ENCODE results near the gene SPATA16.
A peak's percentile ranks its signal among the peaks of the same experiment; 100 is the strongest.
"Not testable (repeated sequence)": the region's sequence is repeated elsewhere in the genome, so short reads cannot be mapped to it uniquely, and the experiment has no call there.

Gene SPATA16

GRCh38 chr3:173003956-173004355 lies 137.1 kb downstream of the SPATA16 start:
- DNase-seq (ENCODE audit: low spot score) = no peak

GRCh38 chr3:173003471-173003870 lies 137.6 kb downstream of the SPATA16 start:
- DNase-seq (ENCODE audit: low spot score) = no peak

GRCh38 chr3:173001622-173002021 lies 139.4 kb downstream of the SPATA16 start:
- DNase-seq (ENCODE audit: low spot score) = no peak

GRCh38 chr3:173000553-173000952 lies 140.5 kb downstream of the SPATA16 start:
- no peak for DNase-seq (ENCODE audit: low spot score)

- DNase-seq (ENCODE audit: low spot score) = no peak
Observed at GRCh38 chr3:172993412-172993811, 147.6 kb downstream of the SPATA16 start.

- no peak for DNase-seq (ENCODE audit: low spot score)
Observed at GRCh38 chr3:172991424-172991996, 149.5 kb downstream of the SPATA16 start.

- DNase-seq (ENCODE audit: low spot score) = no peak
Observed at GRCh38 chr3:172989373-172989772, 151.7 kb downstream of the SPATA16 start.

GRCh38 chr3:172987273-172987672 lies 153.8 kb downstream of the SPATA16 start:
- peak; percentile 15 for DNase-seq (ENCODE audit: low spot score)

- DNase-seq (ENCODE audit: low spot score) = no peak
Observed at GRCh38 chr3:172984914-172985313, 156.1 kb downstream of the SPATA16 start.

DNA sequence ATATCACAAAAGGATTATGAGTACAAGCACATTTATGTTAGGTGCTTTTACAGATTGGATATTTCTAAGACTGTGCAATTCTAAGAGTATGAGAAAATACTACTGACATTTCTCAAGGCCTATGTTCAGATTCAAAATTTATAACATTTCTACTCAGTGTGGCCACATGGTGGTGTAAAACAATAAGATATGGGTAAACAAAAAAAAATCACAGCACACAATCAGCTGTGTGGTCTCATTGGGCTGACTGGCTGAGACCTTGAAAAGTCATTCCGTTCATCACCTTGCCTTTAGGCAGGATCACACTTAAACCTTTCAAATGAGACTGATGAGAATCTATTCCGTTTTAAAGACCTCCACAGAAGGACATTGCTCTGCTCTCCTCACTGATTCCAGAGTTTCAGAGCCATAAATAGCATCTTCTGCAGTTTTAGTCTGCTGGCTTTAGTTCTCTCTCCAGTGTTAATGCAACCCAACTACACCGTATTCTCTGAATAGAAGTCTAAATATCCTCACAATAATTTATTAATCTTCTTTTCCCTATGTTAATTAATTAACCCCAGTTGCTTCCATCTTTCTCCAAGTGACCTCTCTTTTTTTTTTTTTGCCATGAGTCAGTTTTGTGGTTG lies 158.2 kb downstream of the SPATA16 start:
- no peak for DNase-seq (ENCODE audit: low spot score)

DNA sequence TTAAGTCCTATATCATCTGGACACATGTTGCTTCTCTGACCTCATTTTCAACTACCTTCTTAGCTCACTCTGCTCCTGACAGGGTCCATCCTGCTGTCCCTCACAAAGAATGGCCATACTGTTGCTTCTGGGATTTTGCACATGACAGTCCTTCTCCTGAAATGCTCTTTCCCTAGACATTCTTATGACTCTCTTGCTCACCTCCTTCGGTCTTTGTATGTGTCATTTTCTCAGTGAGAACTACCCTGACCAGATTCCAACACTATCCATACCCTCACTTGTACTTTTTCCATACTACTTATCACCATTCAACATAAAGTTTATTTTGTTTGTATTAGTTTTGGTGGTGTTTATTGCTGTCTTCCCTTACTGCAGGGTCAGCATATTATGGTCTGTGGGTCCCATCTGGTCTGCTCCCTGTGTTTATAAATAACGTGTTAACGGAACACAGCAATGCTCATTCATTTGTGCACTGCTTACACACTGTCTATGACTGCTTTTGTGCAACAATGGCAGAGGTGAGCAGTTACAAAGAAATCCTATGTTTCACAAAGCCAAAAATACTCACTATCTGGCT lies 159.5 kb downstream of the SPATA16 start:
- no peak for DNase-seq (ENCODE audit: low spot score)

DNA sequence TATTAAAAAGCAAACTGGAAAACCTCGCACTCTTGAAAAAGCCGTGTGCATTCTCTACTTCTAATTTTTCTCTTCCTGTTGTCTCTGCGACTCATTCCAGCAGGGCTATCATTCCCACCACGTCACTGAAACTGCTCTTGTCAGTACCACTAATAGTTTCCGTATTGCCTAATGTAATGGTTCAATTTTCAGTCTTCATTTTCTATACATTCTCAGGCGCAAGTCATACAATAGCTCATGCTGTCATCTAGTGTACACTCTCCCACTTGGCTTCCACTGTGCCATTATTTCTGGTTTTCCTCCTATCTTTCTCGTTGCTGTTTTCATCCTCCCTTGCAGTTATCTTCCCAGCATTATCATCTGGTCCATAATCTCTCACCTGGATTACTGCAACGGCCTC lies 160.2 kb downstream of the SPATA16 start:
- DNase-seq (ENCODE audit: low spot score) = no peak

DNA sequence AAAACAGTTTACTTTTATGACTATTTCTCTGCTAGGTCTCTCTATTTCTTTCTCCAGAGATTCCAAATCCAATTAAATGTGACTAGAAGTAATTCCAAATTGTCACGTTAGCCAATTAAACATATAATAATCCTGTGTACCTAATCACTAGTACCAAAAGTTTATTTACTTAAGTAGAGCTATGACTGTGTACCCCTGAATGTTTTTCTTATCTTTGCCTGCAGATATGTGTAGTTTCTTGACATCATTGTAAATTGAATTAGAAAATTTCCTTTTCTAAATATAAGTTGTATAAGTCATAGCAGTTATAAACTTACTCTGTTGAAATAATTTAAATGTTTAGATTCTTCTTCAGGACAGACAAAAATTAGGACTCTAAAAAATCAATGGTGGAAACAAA lies 163.3 kb downstream of the SPATA16 start:
- DNase-seq (ENCODE audit: low spot score) = no peak

DNA sequence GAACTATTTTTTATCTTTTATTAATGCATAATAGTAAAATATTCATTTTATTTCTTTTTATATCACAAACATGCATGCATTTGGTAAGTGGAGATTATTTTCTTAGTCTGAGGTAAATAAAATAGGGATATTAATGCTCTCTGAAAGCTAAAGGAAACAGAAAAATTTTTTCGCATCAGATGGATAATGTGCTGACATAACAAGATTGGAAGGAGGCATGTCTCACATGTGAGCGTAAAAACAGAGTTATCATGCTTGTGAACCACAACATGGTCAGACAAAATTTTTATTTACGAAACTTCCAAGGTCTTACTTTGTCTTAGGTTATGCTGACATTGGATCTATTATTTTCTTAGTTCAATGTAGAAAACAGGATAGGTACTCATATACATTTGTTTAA lies 166.1 kb downstream of the SPATA16 start:
- DNase-seq (ENCODE audit: low spot score) = no peak

DNA sequence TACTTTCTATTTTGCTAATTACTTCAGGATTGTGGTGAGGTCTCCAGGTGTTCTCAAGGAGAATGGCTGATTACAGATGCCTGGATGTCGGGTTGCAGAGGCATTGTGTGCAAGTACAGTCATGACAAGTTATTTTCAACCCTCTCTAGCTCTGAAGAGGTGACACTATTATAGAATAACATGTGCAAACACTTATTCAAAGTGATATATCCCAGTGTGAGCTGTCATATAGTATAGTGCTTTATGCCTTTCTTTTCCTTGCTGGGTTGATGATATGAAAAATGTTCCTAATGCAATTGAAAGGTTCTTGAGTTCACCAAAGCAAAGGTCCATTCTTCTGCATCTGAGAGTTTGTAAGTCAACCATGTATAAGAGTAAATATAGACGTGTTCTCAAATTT lies 167.2 kb downstream of the SPATA16 start:
- DNase-seq (ENCODE audit: low spot score) = no peak

DNA sequence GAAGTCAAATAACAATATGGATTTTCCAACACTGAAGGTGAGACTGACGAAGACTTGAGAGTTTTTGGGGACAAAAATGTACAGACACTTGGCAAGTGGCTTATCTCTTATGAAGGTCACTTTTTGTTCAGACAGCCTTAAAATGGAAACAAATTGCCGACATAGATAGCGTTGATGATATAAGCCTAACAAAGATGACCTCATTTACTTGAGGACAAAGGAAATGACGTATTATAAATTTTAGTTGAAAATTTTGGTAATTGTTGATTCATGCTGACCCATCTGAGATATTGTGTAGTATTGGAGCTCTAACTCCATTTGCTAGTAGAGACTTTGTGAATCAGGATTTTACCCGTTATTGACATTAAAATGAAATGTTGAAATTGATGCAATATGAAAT lies 168.3 kb downstream of the SPATA16 start:
- DNase-seq (ENCODE audit: low spot score) = no peak

- no peak for DNase-seq (ENCODE audit: low spot score)
Observed at GRCh38 chr3:172972067-172972466, 169.0 kb downstream of the SPATA16 start.

- no peak for DNase-seq (ENCODE audit: low spot score)
Observed at GRCh38 chr3:172968646-172969045, 172.4 kb downstream of the SPATA16 start.

DNA sequence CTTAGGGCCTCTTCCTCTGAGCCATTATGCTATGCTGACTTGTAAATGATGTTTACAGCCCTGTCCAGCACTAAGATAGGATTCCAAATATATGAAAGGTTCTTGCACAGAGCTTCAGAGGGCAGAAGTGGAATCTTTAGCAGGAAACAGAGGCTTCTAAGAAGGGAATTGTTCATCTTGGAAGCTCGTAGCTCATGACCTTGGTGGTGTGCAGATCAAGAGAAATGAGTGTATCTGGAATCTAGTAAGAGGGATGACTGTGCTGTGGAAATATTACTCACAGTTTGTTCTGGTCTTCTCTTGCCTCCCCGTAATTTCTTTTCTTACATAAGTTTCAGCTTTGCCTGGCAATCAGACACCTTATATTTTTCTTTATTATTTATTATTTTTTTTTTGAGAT lies 175.8 kb downstream of the SPATA16 start:
- no peak for DNase-seq (ENCODE audit: low spot score)

DNA sequence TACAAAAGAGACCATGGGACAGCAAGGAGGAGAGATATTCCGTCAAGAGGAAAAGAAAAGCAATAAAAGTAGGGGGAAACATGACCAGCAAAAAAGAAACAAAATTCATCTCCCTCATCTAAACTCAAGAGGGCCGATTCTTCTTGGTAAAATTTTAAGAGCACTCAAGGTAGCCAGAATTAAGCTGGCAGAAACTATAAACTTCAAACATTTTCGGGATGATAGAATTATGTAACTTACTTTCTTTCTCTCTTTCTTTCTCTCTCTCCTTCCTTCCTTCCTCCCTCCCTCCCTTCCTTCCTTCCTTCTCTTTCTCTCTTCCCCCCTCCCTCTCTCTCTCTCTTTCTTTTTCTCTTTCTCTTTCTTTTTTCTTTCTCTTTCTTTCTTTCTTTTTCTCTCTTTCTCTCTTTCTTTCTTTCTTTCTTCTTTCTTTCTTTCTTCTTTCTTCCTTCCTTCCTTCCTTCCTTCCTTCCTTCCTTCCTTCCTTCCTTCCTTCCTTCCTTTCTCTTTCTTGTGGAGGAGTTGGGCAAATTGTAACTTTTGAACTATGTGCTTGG lies 180.3 kb downstream of the SPATA16 start:
- not testable (repeated sequence) for DNase-seq (ENCODE audit: low spot score)

GRCh38 chr3:172958565-172958964 lies 182.5 kb downstream of the SPATA16 start:
- DNase-seq (ENCODE audit: low spot score) = no peak

DNA sequence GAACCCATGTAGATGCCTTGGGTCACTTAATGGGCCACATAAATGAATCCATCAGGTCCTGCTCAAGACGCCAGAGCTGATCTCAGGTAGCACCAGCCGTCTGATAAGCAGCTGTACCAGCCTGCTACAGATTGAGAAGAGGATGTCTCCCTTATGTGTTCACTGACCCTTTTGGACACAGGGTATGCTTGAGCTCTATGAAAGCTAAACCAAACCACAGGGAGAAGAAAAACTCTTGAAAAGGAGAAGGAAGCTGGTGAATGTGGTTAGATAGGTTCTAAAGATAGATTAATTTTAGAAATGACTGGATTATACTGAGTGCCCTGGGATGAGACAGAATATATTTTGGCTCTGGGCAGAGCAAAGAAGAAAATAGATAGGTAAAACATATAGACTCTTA lies 187.5 kb downstream of the SPATA16 start:
- no peak for DNase-seq (ENCODE audit: low spot score)

- DNase-seq (ENCODE audit: low spot score) = no peak
Observed at GRCh38 chr3:172951511-172951910, 189.5 kb downstream of the SPATA16 start.

- DNase-seq (ENCODE audit: low spot score) = no peak
Observed at GRCh38 chr3:172946061-172946460, 195.0 kb downstream of the SPATA16 start.

Data from HuH-7 (cell line).